ENCODE results near the gene PDK2.

The PDK2 gene

GRCh38 chr17:50079334-50080095, 15.6 kb upstream of the PDK2 start:
- DNase-seq (ENCODE audit: low read depth) = no peak

- DNase-seq (ENCODE audit: low read depth) = no peak
Observed at GRCh38 chr17:50080096-50080480, 15.1 kb upstream of the PDK2 start.

DNA sequence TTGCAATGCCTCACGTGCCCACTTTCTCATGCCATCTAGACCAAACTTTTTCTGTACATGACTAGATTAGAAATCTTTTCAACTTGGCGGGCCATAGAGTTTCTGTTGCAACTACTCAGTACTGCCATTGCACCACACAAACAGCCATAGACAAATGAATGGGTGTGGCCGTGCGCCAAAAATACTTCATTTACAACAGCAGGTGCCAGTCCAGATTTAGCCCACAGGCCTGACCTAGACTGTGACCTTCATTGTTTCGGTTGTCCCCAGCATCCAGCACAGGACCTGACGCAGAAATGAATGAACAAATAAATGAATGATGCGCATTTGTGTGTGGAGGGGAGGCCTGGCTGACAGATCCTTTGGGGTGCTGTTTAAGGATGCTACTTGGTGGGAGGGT, 14.3 kb upstream of the PDK2 start:
- DNase-seq (ENCODE audit: low read depth) = no peak

DNA sequence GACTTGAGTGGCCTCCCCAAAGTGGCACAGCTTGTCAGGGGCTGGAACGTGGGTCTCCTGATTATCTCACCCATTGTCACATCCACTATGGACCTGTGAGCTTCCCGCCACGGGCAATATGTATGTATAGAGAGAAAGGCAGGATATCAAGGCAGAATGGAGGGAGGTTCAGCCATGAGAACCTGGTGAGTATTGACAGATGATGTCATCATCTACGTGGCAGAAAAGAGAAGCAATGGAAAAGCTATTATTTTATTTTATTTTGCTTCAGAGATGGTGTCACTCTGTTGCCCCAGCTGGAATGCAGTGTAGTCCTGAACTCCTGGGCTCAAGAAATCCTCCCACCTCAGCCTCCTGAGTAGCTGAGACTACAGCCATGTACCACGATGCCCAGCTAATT, 13.4 kb upstream of the PDK2 start:
- no peak for DNase-seq (ENCODE audit: low read depth)

DNA sequence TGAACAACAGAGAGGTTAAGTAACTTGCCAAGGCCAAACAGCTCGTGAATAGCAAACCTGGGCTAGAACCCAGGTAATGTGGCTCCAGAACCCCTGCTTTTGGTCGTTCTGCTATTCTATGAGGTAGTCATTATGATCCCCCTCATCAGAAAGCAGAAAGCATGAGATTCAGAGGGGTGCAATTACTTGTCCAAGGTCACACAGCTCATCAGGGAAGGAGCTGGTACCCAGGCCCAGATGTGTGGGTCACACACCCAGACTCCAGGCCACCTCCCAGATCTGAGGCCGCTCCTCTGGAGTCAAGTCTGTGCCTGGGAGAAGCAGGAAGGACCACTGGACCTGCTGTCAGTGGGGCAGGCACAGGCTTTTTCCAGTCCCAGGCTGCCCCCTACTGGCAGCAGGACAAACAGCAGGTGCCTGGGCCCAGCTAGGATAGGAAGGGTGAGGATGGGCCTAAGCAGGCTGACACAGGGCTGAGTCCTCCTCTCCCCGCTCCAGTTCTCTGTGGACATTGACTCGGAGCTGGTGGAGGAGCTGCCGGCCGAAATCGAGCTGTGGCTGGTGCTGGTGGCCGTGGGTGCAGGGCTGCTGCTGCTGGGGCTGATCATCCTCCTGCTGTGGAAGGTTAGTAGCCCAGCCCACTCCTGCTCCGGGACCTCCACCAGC, 7.8 kb upstream of the PDK2 start:
- DNase-seq (ENCODE audit: low read depth) = no peak

- DNase-seq (ENCODE audit: low read depth) = no peak
Observed at GRCh38 chr17:50087912-50088405, 7.2 kb upstream of the PDK2 start.

- no peak for DNase-seq (ENCODE audit: low read depth)
Observed at GRCh38 chr17:50088952-50089825, 6.0 kb upstream of the PDK2 start.

GRCh38 chr17:50090071-50090470, 5.1 kb upstream of the PDK2 start:
- no peak for DNase-seq (ENCODE audit: low read depth)

DNA sequence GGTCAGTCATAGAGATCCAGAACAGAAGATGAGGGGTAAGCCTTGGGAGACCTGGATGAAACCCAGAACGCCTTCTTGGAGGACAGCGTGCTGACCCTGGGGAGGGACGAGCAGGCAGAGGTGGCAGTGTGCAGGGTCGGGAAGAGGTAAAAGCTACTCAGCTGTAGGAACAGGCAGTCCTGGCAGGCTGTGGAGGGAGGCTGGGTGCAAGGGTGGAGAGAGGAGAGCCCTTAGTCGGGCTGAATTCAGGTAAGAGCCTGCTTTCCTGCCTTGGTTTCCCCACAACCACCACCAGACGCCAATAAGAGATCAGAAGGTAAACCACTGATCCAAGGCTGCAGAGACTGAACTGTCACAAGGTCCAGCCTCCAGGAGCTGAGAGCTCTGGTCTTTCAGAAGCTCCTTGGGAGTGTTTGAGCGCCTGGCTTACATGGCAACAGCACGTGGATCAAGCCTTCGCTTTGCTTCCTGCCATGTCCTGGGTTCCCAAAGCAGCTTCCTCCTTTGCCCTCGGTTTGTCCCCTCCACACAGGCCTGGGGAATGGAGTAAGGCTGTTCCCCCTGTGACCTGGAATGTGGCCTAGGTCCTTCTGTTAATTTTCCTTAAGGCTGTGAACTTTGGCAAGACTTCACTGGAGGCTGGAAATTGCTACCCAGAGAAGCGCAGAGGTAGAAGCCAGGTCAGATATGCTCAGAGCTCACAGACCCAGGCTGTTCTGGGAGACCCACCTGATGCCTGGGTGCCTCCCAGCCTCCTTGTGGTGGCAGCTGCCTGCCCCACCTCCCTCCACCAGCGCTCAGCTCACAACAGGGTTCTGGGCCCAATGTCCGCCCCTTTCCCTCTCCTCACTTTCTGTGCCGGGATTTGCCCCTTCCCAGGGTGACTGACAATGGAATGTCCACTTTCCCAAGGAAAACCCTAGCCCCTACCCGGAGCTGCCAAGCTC, 3.9 kb upstream of the PDK2 start:
- DNase-seq (ENCODE audit: low read depth) = no peak

- no peak for DNase-seq (ENCODE audit: low read depth)
Observed at GRCh38 chr17:50091918-50092285, 3.2 kb upstream of the PDK2 start.

- DNase-seq (ENCODE audit: low read depth) = no peak
Observed at GRCh38 chr17:50093246-50093645, 1.9 kb upstream of the PDK2 start.

- no peak for DNase-seq (ENCODE audit: low read depth)
Observed at GRCh38 chr17:50093807-50094206, 1.3 kb upstream of the PDK2 start.

DNA sequence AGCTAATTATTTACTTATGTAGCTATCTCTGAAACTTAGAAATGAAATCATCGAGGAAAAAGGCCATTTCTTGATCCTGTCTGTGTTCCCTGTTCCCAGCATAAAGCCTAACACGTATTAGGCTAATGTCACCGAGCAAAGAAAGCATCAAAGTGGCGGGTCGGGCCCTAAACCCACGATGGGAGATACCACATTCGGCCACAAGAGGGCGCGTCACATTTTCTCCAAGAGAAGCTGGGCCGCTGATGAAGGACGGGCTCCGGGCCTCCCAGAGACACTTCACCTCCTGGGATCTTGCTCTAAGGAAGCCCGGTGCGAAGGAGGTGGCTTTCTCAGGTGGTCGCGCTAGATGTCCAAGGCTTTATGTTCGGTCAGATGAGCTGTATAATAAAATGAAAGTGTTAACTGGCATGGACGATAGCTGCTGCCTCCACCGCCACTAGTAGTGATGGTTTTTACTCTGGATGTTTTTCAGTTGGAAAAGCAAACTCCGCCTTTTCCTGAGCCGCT, 853 bp upstream of the PDK2 start:
- DNase-seq (ENCODE audit: low read depth) = peak; percentile 81

DNA sequence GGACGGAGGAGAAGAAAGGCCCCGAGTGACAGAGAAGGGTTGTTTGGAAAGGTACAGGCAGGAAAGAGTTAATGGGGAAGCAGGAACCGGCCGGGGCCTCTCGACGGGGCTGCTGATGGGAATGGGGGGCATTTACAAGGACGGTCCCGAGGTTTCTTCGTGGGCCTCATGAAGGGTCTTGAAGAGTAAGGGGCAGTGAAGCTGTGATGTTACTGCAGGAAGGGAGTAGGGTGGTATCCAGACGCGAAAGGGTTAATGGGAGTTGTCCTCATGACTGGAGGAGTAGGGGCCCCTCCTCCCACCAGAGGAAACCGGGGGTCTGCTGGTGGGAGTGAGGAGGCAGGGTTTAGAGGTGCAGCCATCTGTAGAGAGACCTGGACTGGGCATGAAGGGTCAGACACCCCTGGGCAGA, 481 bp downstream of the PDK2 start:
- no peak for DNase-seq (ENCODE audit: low read depth)

- DNase-seq (ENCODE audit: low read depth) = no peak
Observed at GRCh38 chr17:50096092-50096491, 941 bp downstream of the PDK2 start.

DNA sequence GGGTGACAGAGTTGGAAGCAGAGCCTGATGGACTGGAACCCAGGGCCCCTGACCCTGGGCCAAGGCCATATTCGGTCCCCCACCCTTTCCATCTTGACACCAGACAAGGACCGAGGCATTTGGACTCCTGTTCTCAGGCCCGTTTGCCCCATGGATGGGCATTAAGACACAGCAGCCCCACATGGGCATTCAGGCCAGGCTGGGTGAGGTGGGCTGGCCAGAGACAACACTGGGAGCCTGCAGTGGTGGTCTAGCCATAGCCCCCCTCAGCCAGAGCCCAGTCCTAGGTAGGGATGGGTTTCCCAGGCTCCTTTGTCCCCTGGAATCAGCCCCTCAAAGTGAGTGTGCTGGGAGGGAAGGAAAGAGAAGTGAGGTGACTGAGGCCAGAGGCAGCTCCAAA, 1.6 kb downstream of the PDK2 start:
- no peak for DNase-seq (ENCODE audit: low read depth)

GRCh38 chr17:50097455-50097854, 2.3 kb downstream of the PDK2 start:
- no peak for DNase-seq (ENCODE audit: low read depth)

DNA sequence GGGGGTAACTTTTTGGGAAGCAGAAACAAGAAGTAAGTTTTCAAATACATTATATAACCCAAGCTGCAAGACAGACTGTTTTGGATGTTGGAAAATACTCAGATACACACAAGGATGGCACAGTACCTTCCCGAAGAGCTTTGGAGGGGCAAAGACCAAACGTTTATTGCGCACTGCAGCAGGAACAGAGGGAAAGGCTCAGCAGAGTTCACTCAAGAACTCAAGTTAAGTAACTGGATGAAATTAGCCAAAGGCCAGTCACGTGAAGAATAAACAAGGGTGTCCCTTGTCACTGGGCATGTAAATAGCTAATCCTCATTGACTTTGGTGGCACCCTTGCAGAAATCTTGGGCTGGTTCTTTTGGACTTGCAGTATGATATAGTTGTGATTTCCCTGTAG, 2.8 kb downstream of the PDK2 start:
- no peak for DNase-seq (ENCODE audit: low read depth)

DNA sequence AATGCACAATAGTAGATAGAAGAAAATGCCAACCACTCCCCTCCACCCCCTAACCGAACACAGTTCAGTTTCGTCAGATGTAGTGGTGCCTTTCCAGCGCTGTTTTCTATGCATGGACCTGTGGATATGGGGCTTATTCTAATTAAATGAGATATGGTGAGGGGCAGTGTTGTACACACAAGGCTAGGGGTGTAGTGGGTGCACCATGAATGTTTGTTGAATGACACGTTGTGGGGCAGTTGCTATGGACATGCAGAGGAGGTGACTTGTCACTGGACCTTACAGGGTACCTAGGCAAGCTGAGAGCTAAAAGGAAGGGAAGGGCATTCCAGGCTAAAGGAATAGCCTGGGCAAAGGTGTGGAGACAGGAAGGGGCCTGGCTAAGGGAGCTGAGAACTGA, 3.4 kb downstream of the PDK2 start:
- no peak for DNase-seq (ENCODE audit: low read depth)

- no peak for DNase-seq (ENCODE audit: low read depth)
Observed at GRCh38 chr17:50099003-50099402, 3.9 kb downstream of the PDK2 start.

DNA sequence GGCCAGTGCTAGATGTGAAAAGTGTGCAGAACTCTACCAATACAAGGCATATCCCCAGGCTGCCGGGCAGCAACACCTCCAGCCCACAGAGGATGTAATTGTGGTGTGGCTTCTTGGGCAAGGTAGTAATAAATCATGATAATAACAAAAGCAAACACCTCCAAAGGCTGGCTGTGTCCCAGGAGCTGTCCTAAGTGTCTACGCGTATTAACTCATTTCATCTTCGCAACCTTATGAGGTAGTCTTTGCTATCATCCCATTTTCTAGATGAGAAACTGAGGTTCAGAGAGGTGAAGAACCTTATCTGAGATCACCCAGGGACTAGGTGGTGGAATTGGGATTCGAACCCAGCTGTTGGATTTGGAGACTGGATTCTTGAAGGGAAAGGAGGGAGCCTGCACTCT, 5.3 kb downstream of the PDK2 start:
- DNase-seq (ENCODE audit: low read depth) = no peak

Data from HS-27A (cell line).